BE2C (cell line): Measurements from ENCODE around the gene PRR20G.

Experiments
- DNase-seq: peaks from one replicate; pipeline ENCODE4 v3.0.0-alpha.2; 2020
- H3K27me3 ChIP-seq: fragments of 250-450 bp; sonication (Bioruptor Pico); 2 replicates; pipeline ENCODE4 v1.5.1; 2020; ENCODE audit warnings: mild to moderate bottlenecking
- H3K36me3 ChIP-seq: fragments of 250-450 bp; sonication (Bioruptor Pico); 2 replicates; pipeline ENCODE4 v1.5.1; 2020; ENCODE audit warnings: mild to moderate bottlenecking
- H3K4me1 ChIP-seq: fragments of 250-450 bp; sonication (Bioruptor Pico); 2 replicates; pipeline ENCODE4 v1.5.1; 2020
- H3K4me3 ChIP-seq: 2 replicates; pipeline ENCODE4 v1.5.1; 2011; ENCODE audit warnings: low read depth, low read length
- H3K9me3 ChIP-seq: fragments of 250-450 bp; sonication (Bioruptor Pico); 2 replicates; pipeline ENCODE4 v1.5.1; 2020
- CTCF ChIP-seq: IDR thresholded peaks from 2 replicates; pipeline ENCODE4 v1.5.1; 2012; ENCODE audit warnings: mild to moderate bottlenecking, low read depth, low read length

PRR20G gene

DNA sequence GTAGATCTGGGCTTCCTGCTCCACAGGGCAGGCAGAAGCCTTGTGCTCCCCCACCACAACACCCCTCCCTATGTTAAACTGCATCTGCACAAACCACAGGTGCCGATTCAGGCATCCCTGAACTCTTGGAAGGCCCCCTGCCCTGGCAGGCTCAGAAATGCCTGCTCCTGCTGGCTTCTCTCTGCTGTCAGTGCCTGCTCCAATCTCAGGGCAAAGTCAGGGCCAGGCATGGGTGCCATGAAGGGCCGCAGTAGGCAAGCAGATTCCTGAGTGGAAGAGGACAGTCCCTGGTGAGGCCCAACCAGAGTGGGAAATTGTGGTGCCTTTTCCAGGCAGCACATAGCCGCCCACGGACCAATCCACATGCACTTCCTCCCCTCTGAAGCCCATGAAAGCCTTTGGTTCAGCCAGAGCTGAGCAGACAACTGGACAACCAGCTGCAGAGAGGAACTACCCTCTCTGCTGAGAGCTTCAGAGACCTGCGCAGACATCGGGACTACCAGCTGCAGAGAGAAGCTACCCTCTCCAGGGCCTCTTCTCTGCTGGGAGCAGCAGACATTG lies 13.6 kb downstream of the PRR20G start:
- no peaks in the 10 kb centered on the region for H3K27me3 ChIP-seq
- no peak for TF ChIP-seq CTCF
- no peak for DNase-seq
- H3K4me3 ChIP-seq: no peak overlapping the region
- H3K9me3 ChIP-seq: no peaks in the 10 kb centered on the region
- H3K4me1 ChIP-seq: no peaks in the 10 kb centered on the region
- no peaks in the 10 kb centered on the region for H3K36me3 ChIP-seq

DNA sequence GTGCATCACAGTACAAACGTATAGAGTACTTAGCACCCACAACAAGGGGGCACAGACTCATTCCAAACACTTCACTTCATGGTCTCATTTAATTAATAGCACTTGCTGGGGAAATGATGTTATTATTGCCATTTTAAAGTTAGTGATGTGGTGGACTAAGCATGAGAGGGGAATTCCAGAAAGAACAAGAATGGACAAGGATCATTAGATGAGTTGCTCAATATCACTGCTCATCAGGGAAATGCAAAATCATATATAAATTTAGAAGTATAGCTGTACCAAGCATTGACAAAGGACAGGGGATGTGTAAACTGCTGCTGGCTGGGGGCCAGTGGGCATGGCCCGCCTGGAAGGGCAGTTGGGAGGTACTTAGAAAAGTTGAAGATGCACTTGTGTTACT lies 14.6 kb downstream of the PRR20G start:
- Histone ChIP-seq H3K36me3 (no peaks in the 10 kb centered on the region), H3K4me3 (no peak overlapping the region), H3K9me3 (0 out of 2 replicates have a peak, but pooled peaks cover under 1% of the 10 kb centered on the region), H3K4me1 (no peaks in the 10 kb centered on the region), H3K27me3 (no peaks in the 10 kb centered on the region)
- no peak for TF ChIP-seq CTCF
- no peak for DNase-seq

- no peak for DNase-seq
- Histone ChIP-seq H3K9me3 (0 out of 2 replicates have a peak, but pooled peaks cover 3% of the 10 kb centered on the region), H3K4me3 (no peak overlapping the region), H3K4me1 (no peaks in the 10 kb centered on the region), H3K27me3 (no peaks in the 10 kb centered on the region), H3K36me3 (no peaks in the 10 kb centered on the region)
- TF ChIP-seq CTCF: no peak
Measured at GRCh38 chr3:127266186-127266585, 21.7 kb downstream of the PRR20G start.

GRCh38 chr3:127265581-127265981 lies 22.3 kb downstream of the PRR20G start:
- H3K4me3 ChIP-seq: no peak overlapping the region
- H3K27me3 ChIP-seq: no peaks in the 10 kb centered on the region
- no peak for DNase-seq
- 0 out of 2 replicates have a peak, but pooled peaks cover 3% of the 10 kb centered on the region for H3K9me3 ChIP-seq
- H3K36me3 ChIP-seq: no peaks in the 10 kb centered on the region
- no peak for TF ChIP-seq CTCF
- H3K4me1 ChIP-seq: no peaks in the 10 kb centered on the region

DNA sequence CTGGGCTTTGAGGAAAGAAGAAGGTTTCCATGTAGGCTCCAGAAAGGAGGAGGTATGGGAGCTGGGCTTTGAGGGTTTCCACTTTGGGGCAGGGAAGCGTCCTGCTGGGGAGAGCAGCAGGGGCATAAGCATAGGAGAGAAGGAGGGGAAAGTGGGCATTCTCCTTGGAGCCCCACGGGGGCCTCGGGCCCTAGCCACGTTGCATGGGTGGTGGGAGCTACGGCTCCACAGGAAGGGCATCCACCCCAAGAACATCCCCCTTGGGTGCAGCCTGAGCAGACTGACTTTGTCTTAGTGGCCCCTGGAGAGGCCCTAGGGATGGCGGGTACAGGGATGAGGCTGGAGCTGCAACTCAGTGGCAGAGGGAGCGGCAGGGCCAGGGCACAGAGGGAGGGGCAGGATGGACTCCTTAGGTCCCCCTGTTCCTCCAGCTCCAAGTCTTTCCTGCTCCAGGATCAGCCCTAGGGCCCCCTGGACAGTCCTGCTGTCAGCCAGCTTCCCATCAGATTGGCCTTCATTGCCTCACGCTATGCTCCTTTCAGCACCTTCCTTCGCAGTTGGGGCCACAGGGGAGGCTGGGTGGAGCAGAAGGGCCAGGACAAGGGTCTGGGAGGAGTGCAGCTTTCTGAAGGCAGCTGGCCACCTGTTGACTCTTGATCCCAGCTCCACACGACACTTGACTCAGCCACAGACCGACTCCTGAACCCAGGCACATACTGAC lies 22.9 kb downstream of the PRR20G start:
- no peak for TF ChIP-seq CTCF
- no peak for DNase-seq

GRCh38 chr3:127264292-127264691 lies 23.6 kb downstream of the PRR20G start:
- no peak overlapping the region for H3K4me3 ChIP-seq
- no peak for DNase-seq

More for the DNA sequence above, 22.9 kb downstream of the PRR20G start:
- Histone ChIP-seq H3K27me3 (no peaks in the 10 kb centered on the region), H3K9me3 (0 out of 2 replicates have a peak, but pooled peaks cover 3% of the 10 kb centered on the region), H3K4me3 (no peak overlapping the region), H3K36me3 (no peaks in the 10 kb centered on the region), H3K4me1 (no peaks in the 10 kb centered on the region)

More at GRCh38 chr3:127264292-127264691, 23.6 kb downstream of the PRR20G start:
- H3K9me3 ChIP-seq: 0 out of 2 replicates have a peak, but pooled peaks cover 3% of the 10 kb centered on the region
- no peak for TF ChIP-seq CTCF
- H3K36me3 ChIP-seq: no peaks in the 10 kb centered on the region
- H3K4me1 ChIP-seq: no peaks in the 10 kb centered on the region
- no peaks in the 10 kb centered on the region for H3K27me3 ChIP-seq
